HL-60 (cell line): ENCODE results near the gene MROH9.

Experiments
- DNase-seq, 2 experiments: peaks; one replicate each; pipeline ENCODE4 v3.0.0-alpha.2; 2010 to 2020; ENCODE audit warnings: low read depth in 1 of 2, low spot score in 1 of 2
- H3K27ac ChIP-seq: fragments of 250-450 bp; sonication (Bioruptor Pico); replicated peaks from 2 replicates; pipeline ENCODE4 v1.5.1; 2020; ENCODE audit warnings: mild to moderate bottlenecking, moderate library complexity
- H3K27me3 ChIP-seq: fragments of 250-450 bp; sonication (Bioruptor Pico); 2 replicates; pipeline ENCODE4 v1.5.1; 2021; ENCODE audit warnings: mild to moderate bottlenecking, moderate library complexity; ENCODE audit not compliant: insufficient read depth, poor library complexity, severe bottlenecking
- H3K4me3 ChIP-seq: replicated peaks from 2 replicates; pipeline ENCODE4 v1.5.1; 2011; ENCODE audit warnings: mild to moderate bottlenecking, control low read depth, low read length; ENCODE audit not compliant: insufficient read depth
- CTCF ChIP-seq: IDR thresholded peaks from one replicate; pipeline ENCODE4 v1.5.1; 2011; ENCODE audit warnings: low read length, control low read depth, inconsistent platforms; ENCODE audit not compliant: insufficient read depth
- GABPA ChIP-seq: IDR thresholded peaks from 2 replicates; pipeline ENCODE4 v1.6.1; 2012; ENCODE audit warnings: low read depth
- POLR2AphosphoS5 ChIP-seq: IDR thresholded peaks from 2 replicates; pipeline ENCODE4 v1.6.1; 2012; ENCODE audit warnings: low read depth
- SPI1 ChIP-seq: IDR thresholded peaks from 2 replicates; pipeline ENCODE4 v1.6.1; 2012; ENCODE audit warnings: low read depth, mild to moderate bottlenecking, borderline replicate concordance
- TF ChIP-seq, protein P1 (sequence below): IDR thresholded peaks from 2 replicates; pipeline ENCODE4 v1.6.1; 2012; ENCODE audit warnings: low read depth; ENCODE audit not compliant: insufficient replicate concordance

Gene MROH9

GRCh38 chr1:171061425-171062143, 126.2 kb downstream of the MROH9 start:
- no peaks in the 10 kb centered on the region for H3K27me3 ChIP-seq
- no peak overlapping the region for H3K4me3 ChIP-seq
- H3K27ac ChIP-seq = no peak overlapping the region
- DNase-seq = no peak
- TF ChIP-seq, protein P1, sequence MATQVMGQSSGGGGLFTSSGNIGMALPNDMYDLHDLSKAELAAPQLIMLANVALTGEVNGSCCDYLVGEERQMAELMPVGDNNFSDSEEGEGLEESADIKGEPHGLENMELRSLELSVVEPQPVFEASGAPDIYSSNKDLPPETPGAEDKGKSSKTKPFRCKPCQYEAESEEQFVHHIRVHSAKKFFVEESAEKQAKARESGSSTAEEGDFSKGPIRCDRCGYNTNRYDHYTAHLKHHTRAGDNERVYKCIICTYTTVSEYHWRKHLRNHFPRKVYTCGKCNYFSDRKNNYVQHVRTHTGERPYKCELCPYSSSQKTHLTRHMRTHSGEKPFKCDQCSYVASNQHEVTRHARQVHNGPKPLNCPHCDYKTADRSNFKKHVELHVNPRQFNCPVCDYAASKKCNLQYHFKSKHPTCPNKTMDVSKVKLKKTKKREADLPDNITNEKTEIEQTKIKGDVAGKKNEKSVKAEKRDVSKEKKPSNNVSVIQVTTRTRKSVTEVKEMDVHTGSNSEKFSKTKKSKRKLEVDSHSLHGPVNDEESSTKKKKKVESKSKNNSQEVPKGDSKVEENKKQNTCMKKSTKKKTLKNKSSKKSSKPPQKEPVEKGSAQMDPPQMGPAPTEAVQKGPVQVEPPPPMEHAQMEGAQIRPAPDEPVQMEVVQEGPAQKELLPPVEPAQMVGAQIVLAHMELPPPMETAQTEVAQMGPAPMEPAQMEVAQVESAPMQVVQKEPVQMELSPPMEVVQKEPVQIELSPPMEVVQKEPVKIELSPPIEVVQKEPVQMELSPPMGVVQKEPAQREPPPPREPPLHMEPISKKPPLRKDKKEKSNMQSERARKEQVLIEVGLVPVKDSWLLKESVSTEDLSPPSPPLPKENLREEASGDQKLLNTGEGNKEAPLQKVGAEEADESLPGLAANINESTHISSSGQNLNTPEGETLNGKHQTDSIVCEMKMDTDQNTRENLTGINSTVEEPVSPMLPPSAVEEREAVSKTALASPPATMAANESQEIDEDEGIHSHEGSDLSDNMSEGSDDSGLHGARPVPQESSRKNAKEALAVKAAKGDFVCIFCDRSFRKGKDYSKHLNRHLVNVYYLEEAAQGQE = no peak
- no peak for TF ChIP-seq CTCF
- TF ChIP-seq GABPA = no peak
- no peak for TF ChIP-seq POLR2AphosphoS5
- TF ChIP-seq SPI1 = no peak

DNA sequence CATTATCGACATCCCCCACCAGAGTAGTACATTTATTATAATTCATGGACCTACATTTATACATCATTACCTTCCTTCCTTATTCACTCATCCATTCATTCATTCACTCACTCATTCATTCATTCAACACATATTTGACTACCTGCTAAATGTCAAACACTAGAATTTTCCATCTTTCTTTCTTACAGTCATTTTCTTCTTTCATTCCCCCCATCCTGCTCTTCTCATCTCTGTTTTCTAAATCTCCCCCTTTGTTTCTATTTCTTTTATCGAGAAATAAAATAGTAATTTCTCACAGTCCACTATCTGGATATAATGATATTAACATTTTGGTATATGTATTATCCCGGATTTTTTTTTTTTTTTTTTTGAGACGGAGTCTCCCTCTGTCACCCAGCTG, 127.6 kb downstream of the MROH9 start:
- no peak overlapping the region for H3K4me3 ChIP-seq
- H3K27ac ChIP-seq = no peak overlapping the region
- no peak for TF ChIP-seq GABPA
- TF ChIP-seq SPI1 = no peak
- TF ChIP-seq, protein P1 = no peak
- TF ChIP-seq POLR2AphosphoS5 = no peak
- no peak for TF ChIP-seq CTCF
- no peak for DNase-seq
- H3K27me3 ChIP-seq = no peaks in the 10 kb centered on the region

- TF ChIP-seq, protein P1 = no peak
- TF ChIP-seq GABPA (no peak), CTCF (no peak), POLR2AphosphoS5 (no peak), SPI1 (no peak)
- Histone ChIP-seq H3K27ac (no peak overlapping the region), H3K27me3 (no peaks in the 10 kb centered on the region)
Measured at GRCh38 chr1:171075041-171075440, 139.7 kb downstream of the MROH9 start.

More at GRCh38 chr1:171075041-171075440, 139.7 kb downstream of the MROH9 start:
- no peak overlapping the region for H3K4me3 ChIP-seq
- no peak for DNase-seq
